ENCODE measurements around the gene PDXK. TPM values are rescaled to one million over a fixed set of nuclear protein-coding genes. Genes with fewer than 3 reads are reported as not detected.

Gene PDXK
- total and polyA plus RNA-seq, 2 of the 13 experiments (the other 11 are each of a cell fraction or from before 2014, with no cell fraction given), result 114 to 184 TPM

DNA sequence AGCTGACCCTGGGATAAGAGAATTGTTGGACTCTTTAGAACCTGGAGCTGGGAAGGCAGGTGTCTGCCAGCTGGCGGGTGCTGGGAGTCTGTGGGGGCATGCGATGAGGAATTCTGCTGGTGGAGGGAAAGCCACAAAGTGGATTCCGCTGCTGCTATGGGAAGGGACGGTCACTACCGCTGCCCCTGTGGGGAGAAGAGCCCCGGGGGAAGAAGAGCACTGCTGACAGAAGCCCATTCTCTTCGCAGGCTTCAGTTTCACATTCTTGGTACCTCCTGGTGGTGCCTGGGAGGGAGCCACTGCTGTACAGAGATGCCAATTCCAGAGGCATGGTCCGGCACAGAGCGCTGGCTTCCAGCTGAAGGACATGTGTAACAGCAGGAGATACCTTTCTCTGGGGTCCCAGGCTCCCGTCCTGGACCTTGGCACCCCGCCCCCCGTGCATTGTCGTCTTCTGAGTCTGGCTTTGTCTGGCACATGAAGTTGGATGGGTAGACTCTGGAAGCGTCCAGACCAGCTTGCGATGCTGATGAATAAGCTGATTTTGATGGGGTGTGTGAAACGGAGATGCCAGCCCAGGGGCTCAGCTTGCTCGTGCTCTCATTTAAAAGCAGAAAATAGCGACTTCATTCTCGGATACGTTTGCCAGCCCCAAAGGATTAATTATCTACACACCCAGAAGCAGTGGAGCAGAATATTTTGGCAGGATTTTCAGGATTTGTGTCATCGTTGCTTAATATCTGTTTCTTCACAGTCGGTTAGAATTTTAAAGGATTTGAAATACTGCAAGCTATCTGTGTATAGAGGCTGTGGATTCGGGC lies 13.2 kb downstream of the PDXK start (continued):
- TF ChIP-seq NFAT5 (CRISPR knock-in tag; IDR thresholded peaks at IDR 0.05) (0 out of 2 replicates have a peak, but pooled peaks have one; percentile 64), ZNF282 (IDR thresholded peaks at IDR 0.05; ENCODE audit: partially characterized antibody) (no peak)

GRCh38 chr21:43733060-43733459 lies 14.1 kb downstream of the PDXK start:
- Histone ChIP-seq H3K9ac (ENCODE audit: insufficient read depth, low read depth, low read length) (no peak overlapping the region), H3K79me2 (ENCODE audit: insufficient read depth, low read length) (peaks cover 80% of the 10 kb centered on the region), H3K4me1 (ENCODE audit: insufficient read depth, low read length) (peaks cover 89% of the 10 kb centered on the region), H3K27ac (ENCODE audit: extremely low read length, insufficient read depth, low read length) (no peak overlapping the region), H3K9me3 (ENCODE audit: low read length) (no peaks in the 10 kb centered on the region), H3K4me3 (replicated peaks in 1 of 3; ENCODE audit: insufficient read depth in 1 of 3, low read depth in 2 of 3, low read length in 3 of 3) (no peak overlapping the region), H3K36me3 (replicated peaks in 1 of 2; ENCODE audit: control insufficient read depth in 1 of 2, insufficient read depth in 2 of 2, low read length in 2 of 2) (peaks cover 17 to 28% of the 10 kb centered on the region in 2 experiments; a peak in 3 of 5 replicates), H3K27me3 (ENCODE audit: control insufficient read depth in 1 of 2, insufficient read depth in 2 of 2, low read length in 2 of 2) (no peaks in the 10 kb centered on the region; a peak in 1 of 5 replicates), H2AFZ (ENCODE audit: low read length) (no peak overlapping the region), H4K20me1 (ENCODE audit: insufficient read depth, low read length) (no peaks in the 10 kb centered on the region; the same call in 1 of the 2 replicates), H3K4me2 (ENCODE audit: low read depth, low read length) (no peak overlapping the region)
- ChIA-PET POLR2A (no interaction called here), CTCF (ENCODE audit: low intra/inter-chr PET ratio, low total read pairs) (no interaction called here)
- ATAC-seq, result no peak
- DNase-seq (ENCODE audit: low spot score), result no peak
- BruUV-seq (replicated peaks), result no TSS peak
- in situ Hi-C loops (cut with HindIII; ENCODE audit: extremely low pct_ligation_motif_present, low pct_unique_long_range_greater_than_20kb) (no loop called here), intact Hi-C loops (cut with micrococcal nuclease; ENCODE audit: unreplicated experiment) (no loop called here)
- WGBS (ENCODE audit: low lambda C conversion rate), result 93% methylated on average over 7 of the region's 10 CpGs
- FAIRE-seq, result no peak
- TF ChIP-seq SMAD1 (CRISPR knock-in tag; IDR thresholded peaks at IDR 0.05; ENCODE audit: borderline replicate concordance, low read depth) (no peak), ZNF891 (CRISPR knock-in tag; IDR thresholded peaks at IDR 0.05) (no peak), DR1 (CRISPR knock-in tag; IDR thresholded peaks at IDR 0.05) (no peak), ZNF253 (CRISPR knock-in tag; IDR thresholded peaks at IDR 0.05; ENCODE audit: borderline replicate concordance) (no peak), ISX (CRISPR knock-in tag; conservative IDR thresholded peaks at IDR 0.05) (no peak), POLR2AphosphoS2 (IDR thresholded peaks at IDR 0.05; ENCODE audit: low read depth, low read length) (no peak), ZNF644 (CRISPR knock-in tag; IDR thresholded peaks at IDR 0.05; ENCODE audit: low read depth) (no peak), MIER3 (CRISPR knock-in tag; IDR thresholded peaks at IDR 0.05; ENCODE audit: borderline replicate concordance) (no peak), IKZF4 (CRISPR knock-in tag; IDR thresholded peaks at IDR 0.05; ENCODE audit: borderline replicate concordance, low read depth, not compliant biosample characterization) (no peak), SMAD9 (CRISPR knock-in tag; IDR thresholded peaks at IDR 0.05) (no peak)
- TF ChIP-seq, protein P1, sequence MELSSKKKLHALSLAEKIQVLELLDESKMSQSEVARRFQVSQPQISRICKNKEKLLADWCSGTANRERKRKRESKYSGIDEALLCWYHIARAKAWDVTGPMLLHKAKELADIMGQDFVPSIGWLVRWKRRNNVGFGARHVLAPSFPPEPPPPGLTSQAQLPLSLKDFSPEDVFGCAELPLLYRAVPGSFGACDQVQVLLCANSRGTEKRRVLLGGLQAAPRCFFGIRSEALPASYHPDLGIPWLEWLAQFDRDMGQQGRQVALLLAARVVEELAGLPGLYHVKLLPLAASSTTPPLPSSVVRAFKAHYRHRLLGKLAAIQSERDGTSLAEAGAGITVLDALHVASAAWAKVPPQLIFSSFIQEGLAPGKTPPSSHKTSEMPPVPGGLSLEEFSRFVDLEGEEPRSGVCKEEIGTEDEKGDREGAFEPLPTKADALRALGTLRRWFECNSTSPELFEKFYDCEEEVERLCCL (CRISPR knock-in tag; IDR thresholded peaks at IDR 0.05; ENCODE audit: borderline replicate concordance), result no peak

All from HepG2 (cell line).